Placental epithelial cell (primary cell): ENCODE measurements around the gene AMIGO2. TPM values are rescaled to one million over a fixed set of nuclear protein-coding genes. Genes with fewer than 3 reads are reported as not detected.

Experiments
- total RNA-seq: library from RNA; depleted of rRNA; stranded (reverse); fragments of >200 nt; gene quantifications from 2 replicates; pipeline ENCODE4 v1.2.3, GENCODE V29; 2012

AMIGO2 gene
- total RNA-seq, result 0.43 and 0.79 TPM in 2 replicates

GRCh38 chr12:47079468-47079980, at the start of gene AMIGO2, which contains the start of gene PCED1B:
AMIGO2 (minus strand) TSS chr12:47079959; CDS start chr12:47079002, 957 bp downstream.
PCED1B (plus strand) TSS chr12:47079621; CDS start chr12:47235064, 155,443 bp downstream.

Other genes starting within 250 kb of the AMIGO2 start
- gene PCED1B, start 338 bp downstream of the AMIGO2 start, total RNA-seq, result under 0.01 and 0.54 TPM in 2 replicates